Glutamatergic neuron (in vitro differentiated cells): ENCODE measurements around the gene BCAN. TPM values are rescaled to one million over a fixed set of nuclear protein-coding genes. Genes with fewer than 3 reads are reported as not detected.

ENCODE experiments used
- DNase-seq: peaks from one replicate; pipeline ENCODE4 v3.0.0; 2022
- H3K27ac Mint-ChIP-seq: one replicate; pipeline ENCODE4 v1.8.0; 2020; ENCODE audit warnings: mild to moderate bottlenecking, mixed read lengths, inconsistent platforms; ENCODE audit not compliant: unreplicated experiment
- H3K27me3 Mint-ChIP-seq: one replicate; pipeline ENCODE4 v1.8.0; 2020; ENCODE audit warnings: mild to moderate bottlenecking, moderate library complexity, mixed read lengths, inconsistent platforms; ENCODE audit not compliant: unreplicated experiment
- H3K36me3 Mint-ChIP-seq: one replicate; pipeline ENCODE4 v1.8.0; 2020; ENCODE audit warnings: mild to moderate bottlenecking, mixed read lengths, inconsistent platforms; ENCODE audit not compliant: unreplicated experiment
- H3K4me1 Mint-ChIP-seq: one replicate; pipeline ENCODE4 v1.8.0; 2020; ENCODE audit warnings: mild to moderate bottlenecking, low read depth, mixed read lengths, inconsistent platforms; ENCODE audit not compliant: unreplicated experiment
- H3K4me3 Mint-ChIP-seq: one replicate; pipeline ENCODE4 v1.8.0; 2020; ENCODE audit warnings: mild to moderate bottlenecking, mixed read lengths, inconsistent platforms; ENCODE audit not compliant: unreplicated experiment
- H3K9me3 Mint-ChIP-seq: one replicate; pipeline ENCODE4 v1.8.0; 2020; ENCODE audit warnings: mild to moderate bottlenecking, moderate library complexity, mixed read lengths, inconsistent platforms; ENCODE audit not compliant: unreplicated experiment
- total RNA-seq: library from RNA; stranded (reverse); fragmentation: NEBNext Ultra II Directional; extraction: Animal tissue kit (Norgen Biotek cat#: 25700); gene quantifications from one replicate; pipeline ENCODE4 v1.2.1, GENCODE V29; 2021; ENCODE audit not compliant: unreplicated experiment
- TF ChIP-seq, protein P1 (sequence below): fragments of 200-600 bp; sonication (generic); IDR thresholded peaks from one replicate; pipeline ENCODE4 v1.5.0; 2021; ENCODE audit not compliant: partially characterized antibody, unreplicated experiment

Gene BCAN
- total RNA-seq, 1 donor from 2014 or later, result 10.3 TPM

DNA sequence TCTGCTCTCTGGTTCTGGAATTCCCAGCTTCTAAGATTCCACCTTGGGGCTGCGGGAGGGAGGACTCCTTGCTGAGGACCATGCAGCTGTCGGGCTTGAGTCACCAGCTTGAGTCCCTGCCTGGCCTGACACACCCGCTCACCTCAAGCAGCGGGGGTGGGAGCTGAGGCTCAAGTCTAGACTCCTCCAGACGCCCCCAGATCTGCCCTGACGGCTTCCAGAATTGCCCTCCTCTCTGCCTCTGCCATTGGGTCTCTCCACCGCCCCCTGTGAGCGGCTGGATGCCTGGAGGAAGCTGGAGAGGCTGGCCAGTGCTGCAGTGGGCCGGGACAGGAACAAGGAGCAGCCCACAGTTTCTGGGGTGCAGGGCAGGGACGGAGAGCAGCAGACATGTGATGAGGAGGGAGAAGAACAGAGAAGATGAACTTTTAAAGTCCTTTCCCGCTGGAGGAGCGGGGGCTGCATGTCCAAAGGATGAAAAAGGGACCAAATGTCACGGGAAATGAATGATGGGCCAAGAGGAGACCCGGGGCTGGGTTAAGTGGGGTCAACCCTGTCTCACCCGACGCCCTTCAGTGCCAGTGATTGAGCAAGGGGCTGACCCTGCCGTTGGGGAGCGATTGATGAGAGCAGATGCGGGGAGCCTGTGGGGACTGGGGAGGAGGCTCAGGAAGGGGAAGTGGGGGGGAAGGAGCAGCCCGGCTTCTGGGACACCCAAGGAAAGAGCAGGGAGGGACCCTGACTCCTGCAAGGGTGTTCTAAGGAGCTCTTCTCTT is 49.9 kb downstream of the BCAN start:
- TF ChIP-seq, protein P1, sequence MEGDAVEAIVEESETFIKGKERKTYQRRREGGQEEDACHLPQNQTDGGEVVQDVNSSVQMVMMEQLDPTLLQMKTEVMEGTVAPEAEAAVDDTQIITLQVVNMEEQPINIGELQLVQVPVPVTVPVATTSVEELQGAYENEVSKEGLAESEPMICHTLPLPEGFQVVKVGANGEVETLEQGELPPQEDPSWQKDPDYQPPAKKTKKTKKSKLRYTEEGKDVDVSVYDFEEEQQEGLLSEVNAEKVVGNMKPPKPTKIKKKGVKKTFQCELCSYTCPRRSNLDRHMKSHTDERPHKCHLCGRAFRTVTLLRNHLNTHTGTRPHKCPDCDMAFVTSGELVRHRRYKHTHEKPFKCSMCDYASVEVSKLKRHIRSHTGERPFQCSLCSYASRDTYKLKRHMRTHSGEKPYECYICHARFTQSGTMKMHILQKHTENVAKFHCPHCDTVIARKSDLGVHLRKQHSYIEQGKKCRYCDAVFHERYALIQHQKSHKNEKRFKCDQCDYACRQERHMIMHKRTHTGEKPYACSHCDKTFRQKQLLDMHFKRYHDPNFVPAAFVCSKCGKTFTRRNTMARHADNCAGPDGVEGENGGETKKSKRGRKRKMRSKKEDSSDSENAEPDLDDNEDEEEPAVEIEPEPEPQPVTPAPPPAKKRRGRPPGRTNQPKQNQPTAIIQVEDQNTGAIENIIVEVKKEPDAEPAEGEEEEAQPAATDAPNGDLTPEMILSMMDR, result no peak
- Mint-ChIP-seq H3K36me3 (no peaks in the 10 kb centered on the region), H3K27ac (no peak overlapping the region), H3K4me1 (peaks cover 15% of the 10 kb centered on the region), H3K4me3 (peak overlapping the region; percentile 0), H3K9me3 (peaks cover 5% of the 10 kb centered on the region), H3K27me3 (peaks cover 32% of the 10 kb centered on the region)
- DNase-seq, result peak; percentile 50

DNA sequence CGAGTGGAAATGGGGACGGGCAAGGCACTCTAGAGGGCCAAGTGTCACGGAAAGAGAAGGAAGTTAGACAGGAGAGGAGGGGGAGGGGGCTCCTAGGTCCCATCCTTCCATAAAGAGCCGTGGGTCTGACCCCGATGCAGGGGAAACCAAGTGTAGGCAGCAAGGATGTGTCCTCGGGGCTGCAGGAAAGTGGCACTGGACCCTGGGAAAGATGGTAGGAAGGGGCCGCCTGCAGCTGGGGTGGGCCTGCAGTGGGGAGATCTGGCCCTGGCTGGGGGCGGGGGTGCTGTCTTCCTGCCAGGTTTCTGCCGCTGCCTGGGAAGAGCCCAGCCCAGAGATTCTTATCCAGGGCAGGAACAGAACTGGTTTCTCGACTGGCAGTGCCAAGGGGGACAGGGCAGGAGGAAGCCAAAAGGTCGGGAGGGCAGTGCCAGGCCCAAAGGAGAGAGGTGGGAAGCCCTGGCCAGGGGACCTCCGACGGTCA is 50.6 kb downstream of the BCAN start:
- DNase-seq, result no peak
- TF ChIP-seq, protein P1, result no peak
- Mint-ChIP-seq H3K9me3 (peaks cover 5% of the 10 kb centered on the region), H3K27me3 (peaks cover 33% of the 10 kb centered on the region), H3K4me1 (peaks cover 15% of the 10 kb centered on the region), H3K36me3 (no peaks in the 10 kb centered on the region), H3K4me3 (peak overlapping the region; percentile 0), H3K27ac (no peak overlapping the region)

DNA sequence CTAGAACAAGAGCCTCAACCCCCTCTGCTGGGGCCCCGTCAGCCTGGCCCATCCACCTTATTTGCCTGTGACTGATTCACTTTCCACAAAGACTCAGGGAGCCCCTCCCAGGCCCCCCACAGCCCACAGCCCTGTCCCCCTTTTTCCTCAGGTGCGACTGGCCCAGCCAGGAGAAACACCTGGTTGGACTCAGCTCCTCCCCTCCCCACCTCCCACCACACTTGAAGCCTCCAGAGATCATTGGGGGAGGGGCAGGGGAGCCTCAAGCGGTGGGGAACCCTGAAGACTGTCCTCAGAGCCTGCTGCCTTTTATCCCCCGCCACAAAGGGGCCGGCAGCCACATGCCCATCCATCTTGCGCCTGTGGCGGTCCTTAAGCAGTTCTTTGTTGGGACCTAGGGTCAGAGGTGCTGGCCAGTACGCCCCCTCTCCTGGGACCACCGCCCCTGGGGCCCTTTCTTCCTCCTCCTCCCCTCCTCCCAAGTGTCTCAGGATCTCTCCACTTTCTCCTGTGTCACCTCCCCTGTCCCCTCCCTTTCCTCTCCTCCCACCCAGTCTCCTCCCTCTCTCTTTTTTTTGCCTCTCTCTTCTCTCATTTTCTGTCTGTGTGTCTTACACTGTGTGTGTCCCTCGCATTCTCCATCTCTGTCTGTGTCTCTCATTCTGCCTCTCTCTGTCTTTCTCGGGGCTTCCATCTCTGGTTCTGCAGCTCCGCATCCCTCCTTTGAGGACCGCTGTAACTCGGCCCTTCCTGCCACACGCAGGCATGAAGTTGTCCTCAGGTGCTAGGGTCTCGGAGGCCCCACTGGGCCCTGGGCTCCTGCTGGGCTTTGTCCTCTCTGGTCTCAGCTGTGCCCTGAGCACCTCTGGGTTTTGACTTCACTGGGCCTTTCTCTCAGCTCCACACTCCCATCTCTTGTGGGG is 51.3 kb downstream of the BCAN start:
- peaks cover 5% of the 10 kb centered on the region for H3K9me3 Mint-ChIP-seq
- H3K4me1 Mint-ChIP-seq, result peaks cover 15% of the 10 kb centered on the region
- peak; percentile 44 for DNase-seq
- TF ChIP-seq, protein P1, result no peak
- H3K27ac Mint-ChIP-seq, result no peak overlapping the region
- peak overlapping the region; percentile 71 for H3K4me3 Mint-ChIP-seq
- no peaks in the 10 kb centered on the region for H3K36me3 Mint-ChIP-seq
- peaks cover 38% of the 10 kb centered on the region for H3K27me3 Mint-ChIP-seq

DNA sequence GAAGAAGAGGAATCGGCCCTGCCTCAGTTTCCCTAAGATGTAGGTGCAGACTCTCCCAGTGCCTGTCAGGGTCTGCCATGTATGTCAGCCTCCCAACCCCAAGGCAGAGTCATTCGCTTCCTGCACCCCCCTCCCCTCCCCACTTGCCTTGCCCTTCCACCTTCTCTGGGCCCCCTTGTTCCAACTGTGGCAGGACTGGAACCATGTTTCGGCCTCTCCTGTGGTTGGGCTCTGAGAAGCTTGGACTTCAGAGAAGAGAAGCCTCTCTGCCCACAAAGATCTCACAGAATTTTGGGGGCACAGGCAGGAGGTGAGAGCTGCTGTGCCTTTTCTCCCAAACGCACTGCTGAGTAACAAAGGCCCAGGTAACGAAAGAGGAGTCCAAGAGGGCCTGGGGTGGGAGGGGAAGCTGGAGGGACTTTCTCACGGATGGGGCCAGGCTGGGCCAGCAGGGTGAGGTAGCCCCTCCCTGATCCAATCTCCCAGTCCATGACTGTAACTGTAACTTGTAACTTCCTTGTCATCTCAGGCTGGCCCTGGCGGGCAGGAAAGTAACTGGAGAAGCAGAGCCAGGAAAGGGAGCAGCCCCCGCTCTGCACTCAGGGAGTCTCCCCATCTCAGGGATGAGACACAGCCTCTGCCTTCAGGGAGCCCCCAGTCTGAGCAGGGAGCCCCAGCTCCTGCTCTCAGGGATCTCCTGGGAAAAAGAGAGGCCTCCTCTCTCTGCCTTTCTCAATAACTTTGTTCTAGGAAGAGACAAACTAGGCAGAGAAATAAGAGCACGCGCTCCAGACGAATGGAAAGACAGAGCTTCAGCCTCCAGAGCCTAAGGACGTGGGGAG is 52.2 kb downstream of the BCAN start:
- H3K9me3 Mint-ChIP-seq, result peaks cover 7% of the 10 kb centered on the region
- H3K4me1 Mint-ChIP-seq, result peaks cover 15% of the 10 kb centered on the region
- TF ChIP-seq, protein P1, result no peak
- H3K4me3 Mint-ChIP-seq, result no peak overlapping the region
- H3K27ac Mint-ChIP-seq, result no peak overlapping the region
- H3K36me3 Mint-ChIP-seq, result no peaks in the 10 kb centered on the region
- DNase-seq, result no peak
- peaks cover 37% of the 10 kb centered on the region for H3K27me3 Mint-ChIP-seq
